HEK293 (cell line): ENCODE measurements around the gene SLC46A1.

Experiments
- KLF16 ChIP-seq: fragments of 450-650 bp; formaldehyde crosslinking; IDR thresholded peaks from 2 replicates; pipeline ENCODE4 v1.5.1; 2017; ENCODE audit warnings: missing biosample characterization, missing genetic modification characterization
- KLF17 ChIP-seq: fragments of 450-650 bp; formaldehyde crosslinking; IDR thresholded peaks from 2 replicates; pipeline ENCODE4 v1.5.1; 2016; ENCODE audit warnings: missing biosample characterization, missing genetic modification characterization
- KLF7 ChIP-seq: fragments of 450-650 bp; formaldehyde crosslinking; IDR thresholded peaks from 2 replicates; pipeline ENCODE4 v1.5.1; 2016; ENCODE audit warnings: missing biosample characterization, missing genetic modification characterization, borderline replicate concordance
- KLF8 ChIP-seq: fragments of 450-650 bp; formaldehyde crosslinking; IDR thresholded peaks from 2 replicates; pipeline ENCODE4 v1.5.1; 2016; ENCODE audit warnings: missing biosample characterization, missing genetic modification characterization
- SP2 ChIP-seq: fragments of 450-650 bp; formaldehyde crosslinking; IDR thresholded peaks from 2 replicates; pipeline ENCODE4 v1.5.1; 2016; ENCODE audit warnings: missing biosample characterization, missing genetic modification characterization
- ZBTB21 ChIP-seq: fragments of 450-650 bp; formaldehyde crosslinking; IDR thresholded peaks from 2 replicates; pipeline ENCODE4 v1.5.1; 2017; ENCODE audit warnings: missing biosample characterization, missing genetic modification characterization
- ZBTB49 ChIP-seq: fragments of 450-650 bp; formaldehyde crosslinking; IDR thresholded peaks from 2 replicates; pipeline ENCODE4 v1.5.1; 2016; ENCODE audit warnings: missing biosample characterization, missing genetic modification characterization, low read depth
- ZNF132 ChIP-seq: fragments of 450-650 bp; formaldehyde crosslinking; IDR thresholded peaks from 2 replicates; pipeline ENCODE4 v1.5.1; 2017; ENCODE audit warnings: missing biosample characterization, missing genetic modification characterization, borderline replicate concordance
- ZNF169 ChIP-seq: fragments of 450-650 bp; formaldehyde crosslinking; IDR thresholded peaks from 2 replicates; pipeline ENCODE4 v1.5.1; 2016; ENCODE audit warnings: missing biosample characterization, missing genetic modification characterization
- ZNF174 ChIP-seq: fragments of 450-650 bp; formaldehyde crosslinking; IDR thresholded peaks from 2 replicates; pipeline ENCODE4 v1.5.0; 2017; ENCODE audit warnings: missing biosample characterization, mild to moderate bottlenecking, missing genetic modification characterization
- ZNF394 ChIP-seq: fragments of 450-650 bp; formaldehyde crosslinking; IDR thresholded peaks from 2 replicates; pipeline ENCODE4 v1.5.1; 2016; ENCODE audit warnings: missing biosample characterization, missing genetic modification characterization, mild to moderate bottlenecking, moderate library complexity, borderline replicate concordance
- ZNF48 ChIP-seq: fragments of 450-650 bp; formaldehyde crosslinking; IDR thresholded peaks from 2 replicates; pipeline ENCODE4 v1.5.1; 2016; ENCODE audit warnings: missing biosample characterization, missing genetic modification characterization
- ZNF548 ChIP-seq: fragments of 450-650 bp; formaldehyde crosslinking; IDR thresholded peaks from 2 replicates; pipeline ENCODE4 v1.5.1; 2016; ENCODE audit warnings: missing biosample characterization, missing genetic modification characterization
- ZNF621 ChIP-seq: fragments of 450-650 bp; formaldehyde crosslinking; IDR thresholded peaks from 2 replicates; pipeline ENCODE4 v1.5.1; 2017; ENCODE audit warnings: missing biosample characterization, missing genetic modification characterization
- ZNF623 ChIP-seq: fragments of 450-650 bp; formaldehyde crosslinking; IDR thresholded peaks from 2 replicates; pipeline ENCODE4 v1.5.1; 2016; ENCODE audit warnings: missing biosample characterization, missing genetic modification characterization
- ZNF626 ChIP-seq: fragments of 450-650 bp; sonication (Bioruptor Pico); formaldehyde crosslinking; IDR thresholded peaks from 2 replicates; pipeline ENCODE4 v1.5.1; 2018; ENCODE audit warnings: missing biosample characterization, missing genetic modification characterization, inconsistent platforms
- ZNF639 ChIP-seq: fragments of 450-650 bp; formaldehyde crosslinking; IDR thresholded peaks from 2 replicates; pipeline ENCODE4 v1.5.1; 2016; ENCODE audit warnings: missing biosample characterization, missing genetic modification characterization
- ZSCAN18 ChIP-seq: fragments of 450-650 bp; formaldehyde crosslinking; IDR thresholded peaks from 2 replicates; pipeline ENCODE4 v1.5.1; 2016; ENCODE audit warnings: missing biosample characterization, missing genetic modification characterization
- TF ChIP-seq, protein P1 (sequence below): fragments of 450-650 bp; formaldehyde crosslinking; IDR thresholded peaks from 2 replicates; pipeline ENCODE4 v1.5.1; 2016; ENCODE audit warnings: missing biosample characterization, missing genetic modification characterization
- TF ChIP-seq, protein P2 (sequence below): fragments of 450-650 bp; formaldehyde crosslinking; IDR thresholded peaks from 2 replicates; pipeline ENCODE4 v1.5.1; 2016; ENCODE audit warnings: missing biosample characterization, missing genetic modification characterization, borderline replicate concordance

SLC46A1 gene

DNA sequence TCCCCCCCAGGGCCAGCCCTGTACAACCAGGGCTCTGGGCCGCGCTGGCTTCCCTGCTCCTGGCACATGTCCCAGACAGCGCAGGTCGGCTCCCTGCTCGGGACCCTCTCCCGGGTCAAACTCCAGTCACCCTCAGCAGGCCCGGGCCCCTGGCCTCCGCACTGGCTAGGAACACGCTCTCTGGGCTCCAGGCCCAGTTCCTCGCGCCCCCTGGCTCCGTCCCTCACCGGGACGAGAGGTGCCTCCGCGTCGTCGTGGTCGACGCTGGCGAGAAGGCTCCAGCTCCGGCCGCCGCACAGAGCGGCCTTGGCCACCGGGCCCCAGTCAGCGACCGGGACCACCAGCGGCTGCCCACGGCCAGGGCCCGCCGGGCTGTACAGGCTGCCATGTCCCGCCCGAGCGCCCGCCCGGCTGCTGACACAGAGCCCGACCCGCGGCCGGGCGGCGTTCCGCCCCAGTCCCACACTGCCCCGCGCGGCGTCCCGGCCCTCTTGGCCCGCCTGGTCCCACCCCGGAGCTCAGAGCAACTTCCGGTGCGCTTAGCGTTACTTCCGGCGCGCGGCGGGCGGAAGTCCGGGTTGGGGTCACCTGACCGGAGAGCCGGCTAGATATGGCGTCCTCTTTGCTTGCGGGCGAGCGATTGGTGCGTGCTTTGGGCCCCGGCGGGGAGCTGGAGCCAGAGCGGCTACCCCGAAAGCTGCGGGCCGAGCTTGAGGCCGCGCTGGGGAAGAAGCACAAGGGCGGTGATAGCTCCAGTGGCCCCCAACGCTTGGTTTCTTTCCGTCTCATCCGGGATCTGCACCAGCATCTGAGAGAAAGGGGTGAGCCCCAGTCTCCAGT lies 48.7 kb downstream of the SLC46A1 start, which contains the start of gene POLDIP2 (continued):
- peak; percentile 64 for TF ChIP-seq KLF16 (tag by site-specific recombination)
- TF ChIP-seq ZNF548 (tag by site-specific recombination), result no peak
- TF ChIP-seq ZNF639 (tag by site-specific recombination), result peak; percentile 73; the same call in 1 of the 2 replicates
- TF ChIP-seq ZBTB21 (tag by site-specific recombination), result peak; percentile 54; the same call in 1 of the 2 replicates
- TF ChIP-seq ZNF626 (tag by site-specific recombination), result no peak
- TF ChIP-seq ZNF394 (tag by site-specific recombination), result peak; percentile 21; the same call in 1 of the 2 replicates
- no peak for TF ChIP-seq ZNF621
- TF ChIP-seq KLF17 (tag by site-specific recombination), result peak; percentile 73; the same call in 1 of the 2 replicates
- no peak for TF ChIP-seq ZNF132 (tag by site-specific recombination)
- no peak for TF ChIP-seq ZBTB49
- peak; percentile 96 for TF ChIP-seq SP2
- no peak for TF ChIP-seq ZSCAN18 (tag by site-specific recombination)
- no peak for TF ChIP-seq ZNF48
- TF ChIP-seq ZNF174 (tag by site-specific recombination), result 0 out of 2 replicates have a peak, but pooled peaks have one; percentile 26
- peak; percentile 25; the same call in 1 of the 2 replicates for TF ChIP-seq ZNF623
- TF ChIP-seq ZNF169 (tag by site-specific recombination), result peak; percentile 65; the same call in 1 of the 2 replicates
- TF ChIP-seq, protein P1, sequence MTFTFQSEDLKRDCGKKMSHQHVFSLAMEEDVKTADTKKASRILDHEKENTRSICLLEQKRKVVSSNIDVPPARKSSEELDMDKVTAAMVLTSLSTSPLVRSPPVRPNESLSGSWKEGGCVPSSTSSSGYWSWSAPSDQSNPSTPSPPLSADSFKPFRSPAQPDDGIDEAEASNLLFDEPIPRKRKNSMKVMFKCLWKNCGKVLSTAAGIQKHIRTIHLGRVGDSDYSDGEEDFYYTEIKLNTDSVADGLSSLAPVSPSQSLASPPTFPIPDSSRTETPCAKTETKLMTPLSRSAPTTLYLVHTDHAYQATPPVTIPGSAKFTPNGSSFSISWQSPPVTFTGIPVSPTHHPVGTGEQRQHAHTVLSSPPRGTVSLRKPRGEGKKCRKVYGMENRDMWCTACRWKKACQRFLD (tag by site-specific recombination), result peak; percentile 68; the same call in 1 of the 2 replicates
- TF ChIP-seq, protein P2, sequence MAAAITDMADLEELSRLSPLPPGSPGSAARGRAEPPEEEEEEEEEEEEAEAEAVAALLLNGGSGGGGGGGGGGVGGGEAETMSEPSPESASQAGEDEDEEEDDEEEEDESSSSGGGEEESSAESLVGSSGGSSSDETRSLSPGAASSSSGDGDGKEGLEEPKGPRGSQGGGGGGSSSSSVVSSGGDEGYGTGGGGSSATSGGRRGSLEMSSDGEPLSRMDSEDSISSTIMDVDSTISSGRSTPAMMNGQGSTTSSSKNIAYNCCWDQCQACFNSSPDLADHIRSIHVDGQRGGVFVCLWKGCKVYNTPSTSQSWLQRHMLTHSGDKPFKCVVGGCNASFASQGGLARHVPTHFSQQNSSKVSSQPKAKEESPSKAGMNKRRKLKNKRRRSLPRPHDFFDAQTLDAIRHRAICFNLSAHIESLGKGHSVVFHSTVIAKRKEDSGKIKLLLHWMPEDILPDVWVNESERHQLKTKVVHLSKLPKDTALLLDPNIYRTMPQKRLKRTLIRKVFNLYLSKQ (tag by site-specific recombination), result no peak
- peak; percentile 75; the same call in 1 of the 2 replicates for TF ChIP-seq KLF7
- TF ChIP-seq KLF8 (tag by site-specific recombination), result peak; percentile 85
